D721Med (cell line): ENCODE measurements around the gene BAIAP2.

Experiments
- DNase-seq: peaks from one replicate; pipeline ENCODE4 v3.0.0; 2011; ENCODE audit warnings: low spot score; ENCODE audit not compliant: insufficient read length
- FAIRE-seq: peaks from 2 replicates; lab custom pipeline; 2011; peaks lifted over from hg19 to GRCh38; lab: Jason Lieb, UNC
- TF ChIP-seq, protein P1 (sequence below): IDR thresholded peaks from 2 replicates; pipeline ENCODE4 v1.5.1; 2012; ENCODE audit warnings: mild to moderate bottlenecking, control low read depth; ENCODE audit not compliant: insufficient read depth; ENCODE audit errors: missing control alignments

BAIAP2 gene

DNA sequence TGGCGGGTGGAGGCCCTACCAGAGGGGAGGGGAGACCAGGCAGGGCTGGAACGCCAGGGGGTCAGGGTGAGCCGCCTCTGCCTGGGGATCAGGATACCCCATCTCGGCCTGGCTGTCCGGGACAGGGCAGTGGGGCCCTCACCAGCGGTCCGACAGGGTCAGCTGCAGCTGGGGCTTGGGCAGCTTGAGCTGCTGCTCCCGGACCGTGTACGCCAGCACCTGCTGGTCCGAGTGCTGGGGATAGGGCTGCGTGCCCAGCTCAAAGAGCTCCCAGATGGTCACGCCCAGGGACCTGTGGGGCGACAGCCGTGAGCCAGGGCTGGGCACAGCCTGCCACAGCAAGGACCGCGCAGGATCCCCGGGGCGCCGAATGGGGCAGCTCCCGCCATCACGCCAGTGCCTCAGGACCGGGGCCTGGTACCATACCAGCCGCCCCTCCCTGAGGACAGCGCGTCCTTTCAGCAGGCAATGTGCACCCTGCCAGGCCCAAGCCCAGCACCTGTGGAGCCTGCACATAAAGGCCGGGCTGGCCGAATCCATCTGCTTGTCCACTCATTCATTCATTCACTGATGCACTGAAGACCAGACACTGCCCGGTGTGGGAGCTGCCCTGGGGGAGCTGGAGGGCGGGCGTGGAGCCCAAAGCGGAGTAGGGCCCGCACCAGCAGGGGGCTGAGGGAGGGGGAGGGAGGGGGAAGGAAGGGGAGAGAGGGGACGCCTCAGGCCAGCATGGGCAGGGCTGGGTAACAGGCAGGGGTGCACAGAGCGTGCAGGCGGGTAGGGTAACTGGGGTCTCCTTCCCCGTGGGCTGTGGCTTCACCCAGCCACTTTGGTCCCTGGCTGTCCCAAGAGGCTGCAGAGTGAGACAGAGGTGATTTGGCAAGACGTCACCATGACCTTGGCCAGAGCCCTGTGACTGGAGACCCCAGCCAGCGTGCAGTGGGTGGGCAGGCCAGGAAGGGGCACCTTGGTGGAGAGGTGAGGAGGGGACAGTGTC lies 88.4 kb downstream of the BAIAP2 start:
- no peak for DNase-seq
- TF ChIP-seq, protein P1, sequence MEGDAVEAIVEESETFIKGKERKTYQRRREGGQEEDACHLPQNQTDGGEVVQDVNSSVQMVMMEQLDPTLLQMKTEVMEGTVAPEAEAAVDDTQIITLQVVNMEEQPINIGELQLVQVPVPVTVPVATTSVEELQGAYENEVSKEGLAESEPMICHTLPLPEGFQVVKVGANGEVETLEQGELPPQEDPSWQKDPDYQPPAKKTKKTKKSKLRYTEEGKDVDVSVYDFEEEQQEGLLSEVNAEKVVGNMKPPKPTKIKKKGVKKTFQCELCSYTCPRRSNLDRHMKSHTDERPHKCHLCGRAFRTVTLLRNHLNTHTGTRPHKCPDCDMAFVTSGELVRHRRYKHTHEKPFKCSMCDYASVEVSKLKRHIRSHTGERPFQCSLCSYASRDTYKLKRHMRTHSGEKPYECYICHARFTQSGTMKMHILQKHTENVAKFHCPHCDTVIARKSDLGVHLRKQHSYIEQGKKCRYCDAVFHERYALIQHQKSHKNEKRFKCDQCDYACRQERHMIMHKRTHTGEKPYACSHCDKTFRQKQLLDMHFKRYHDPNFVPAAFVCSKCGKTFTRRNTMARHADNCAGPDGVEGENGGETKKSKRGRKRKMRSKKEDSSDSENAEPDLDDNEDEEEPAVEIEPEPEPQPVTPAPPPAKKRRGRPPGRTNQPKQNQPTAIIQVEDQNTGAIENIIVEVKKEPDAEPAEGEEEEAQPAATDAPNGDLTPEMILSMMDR = no peak
- no peak for FAIRE-seq

DNA sequence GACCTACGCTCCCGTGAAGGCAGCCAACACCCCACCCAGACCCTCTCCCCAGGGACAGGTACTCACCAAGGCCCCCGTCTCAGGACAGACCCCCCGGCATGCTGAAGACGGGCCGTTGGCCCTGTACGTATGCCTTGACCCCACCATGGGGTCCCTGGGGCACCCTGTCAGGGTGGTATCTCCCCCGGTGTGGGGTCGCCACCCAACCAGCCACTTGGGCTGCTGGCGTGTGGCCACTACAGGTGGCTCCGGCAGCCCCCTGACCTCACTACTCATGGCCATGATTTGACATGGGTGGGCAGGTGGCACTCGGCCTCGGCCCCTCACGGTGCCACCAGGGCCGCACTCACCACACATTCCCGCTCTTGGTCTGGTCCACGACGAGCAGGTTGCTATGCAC lies 89.4 kb downstream of the BAIAP2 start:
- TF ChIP-seq, protein P1 = no peak
- DNase-seq (no peak), FAIRE-seq (no peak)

DNA sequence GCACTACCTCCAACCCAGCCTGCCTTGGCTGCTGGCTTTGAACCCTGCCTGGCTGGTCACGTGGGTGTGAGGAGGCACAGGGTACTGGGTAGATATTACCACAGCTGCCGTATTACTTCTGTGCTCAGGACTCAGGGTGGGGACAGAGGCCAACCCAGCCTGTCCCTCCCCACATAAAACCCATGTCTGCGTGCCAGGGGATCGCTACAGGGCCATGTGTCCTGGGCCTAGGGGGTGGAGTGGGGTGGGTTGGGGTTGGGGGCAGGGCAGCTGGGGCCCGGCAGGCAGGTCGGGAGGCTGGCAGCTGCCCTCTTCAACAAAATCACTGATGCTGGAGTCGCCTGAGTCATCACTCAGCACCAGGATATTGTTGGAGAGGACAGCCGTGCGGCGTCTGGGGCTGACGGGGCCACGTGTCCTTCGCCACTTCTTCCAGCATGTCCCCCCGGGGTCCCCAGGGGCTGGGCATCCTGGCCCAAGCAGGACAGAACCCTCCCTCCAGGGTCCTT lies 90.7 kb downstream of the BAIAP2 start:
- DNase-seq = no peak
- no peak for FAIRE-seq
- TF ChIP-seq, protein P1 = no peak

DNA sequence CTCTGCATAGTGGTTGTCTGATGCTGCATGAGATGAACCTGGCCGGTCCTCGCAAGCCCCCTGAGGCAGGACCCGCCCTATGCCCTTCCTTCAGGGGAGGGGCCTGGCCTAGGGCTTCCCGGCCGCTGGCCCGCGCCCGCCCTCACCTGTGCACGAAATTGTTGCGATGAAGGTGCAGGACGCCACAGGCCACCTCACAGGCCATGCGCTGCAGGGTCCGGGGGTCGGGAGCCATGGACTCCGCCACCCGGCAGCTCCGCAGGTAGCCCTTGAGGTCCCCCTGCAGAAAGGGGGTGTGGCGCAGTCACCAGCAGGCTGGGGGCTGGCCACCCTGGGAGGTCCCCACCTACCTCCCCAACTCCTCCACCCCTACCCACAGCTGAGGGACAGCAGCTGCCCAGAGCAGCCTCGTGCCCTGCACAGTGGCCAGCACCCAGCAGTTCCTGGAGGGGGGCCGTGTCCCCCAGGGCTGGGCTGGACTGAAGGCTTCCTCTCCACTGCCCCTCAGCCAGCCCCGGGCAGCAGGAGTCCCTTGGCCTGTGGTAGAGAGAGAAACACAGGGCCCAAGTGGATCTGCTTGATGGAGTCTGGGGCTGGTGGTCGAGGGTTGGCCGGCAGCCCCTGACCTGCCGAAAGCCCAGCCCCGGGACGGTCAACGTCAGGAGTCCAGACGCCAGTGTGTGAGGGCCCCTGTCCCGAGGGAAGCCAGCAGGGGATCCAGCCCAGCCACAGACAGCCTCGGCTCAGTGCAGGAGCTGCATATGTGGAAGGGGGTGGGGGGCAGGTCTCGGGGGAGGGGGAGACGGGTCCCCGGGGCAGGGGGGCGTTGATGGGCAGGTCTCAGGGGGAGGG lies 91.6 kb downstream of the BAIAP2 start:
- TF ChIP-seq, protein P1 = no peak
- DNase-seq = no peak
- FAIRE-seq = no peak

DNA sequence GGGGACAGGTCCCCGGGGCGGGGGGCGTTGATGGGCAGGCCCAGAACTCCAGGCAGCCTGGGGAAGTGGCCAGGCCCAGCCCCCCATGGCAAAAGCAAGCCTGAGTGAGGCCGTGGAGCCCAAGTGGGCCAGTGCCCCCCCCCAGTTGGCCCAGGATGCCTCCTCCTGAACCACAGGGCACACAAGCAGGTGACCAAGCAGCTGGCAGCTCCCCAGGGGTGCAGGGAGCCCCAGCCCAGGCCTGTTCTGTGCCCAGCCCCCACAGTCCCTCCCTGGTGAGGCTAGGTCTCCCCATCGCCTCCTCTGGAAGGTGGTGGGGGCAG lies 92.1 kb downstream of the BAIAP2 start:
- DNase-seq = no peak
- TF ChIP-seq, protein P1 = no peak
- FAIRE-seq = no peak

DNA sequence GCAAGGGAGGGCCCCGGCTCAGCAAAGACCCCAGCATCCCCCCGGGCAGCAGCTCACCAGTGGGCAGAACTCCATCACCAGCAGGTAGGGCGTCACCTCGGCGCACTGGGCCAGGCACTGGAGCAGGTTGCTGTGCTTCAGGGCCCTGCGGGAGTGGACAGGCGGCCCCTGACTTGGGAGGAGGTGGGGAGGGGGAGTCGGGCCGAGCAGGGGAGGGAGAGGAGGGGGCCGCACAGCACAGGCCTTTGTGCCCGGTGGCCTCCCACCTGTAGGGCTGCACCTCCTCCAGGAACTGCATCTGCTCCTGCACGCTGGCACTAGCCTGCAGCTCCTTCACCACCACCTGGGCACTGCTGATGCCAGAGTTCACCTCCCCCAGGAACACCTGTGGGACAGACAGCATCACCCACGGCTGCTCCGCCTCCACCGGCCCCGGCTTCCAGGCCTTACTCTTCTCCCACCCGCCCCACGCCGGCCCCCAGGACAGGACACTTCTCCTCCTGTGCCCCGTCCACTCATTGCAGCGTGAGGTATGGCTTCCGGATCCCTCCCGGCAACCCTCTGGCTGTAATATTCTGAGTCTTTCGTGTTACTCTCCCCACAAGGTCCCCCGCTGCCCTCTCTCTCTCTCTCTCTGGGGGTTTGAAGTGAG lies 92.7 kb downstream of the BAIAP2 start:
- FAIRE-seq (no peak), DNase-seq (no peak)
- TF ChIP-seq, protein P1 = no peak
